ENCODE measurements around the gene CACNA2D3.
A peak's percentile ranks its signal among the peaks of the same experiment; 100 is the strongest.
"Not testable (repeated sequence)": the region's sequence is repeated elsewhere in the genome, so short reads cannot be mapped to it uniquely, and the experiment has no call there.

The CACNA2D3 gene

DNA sequence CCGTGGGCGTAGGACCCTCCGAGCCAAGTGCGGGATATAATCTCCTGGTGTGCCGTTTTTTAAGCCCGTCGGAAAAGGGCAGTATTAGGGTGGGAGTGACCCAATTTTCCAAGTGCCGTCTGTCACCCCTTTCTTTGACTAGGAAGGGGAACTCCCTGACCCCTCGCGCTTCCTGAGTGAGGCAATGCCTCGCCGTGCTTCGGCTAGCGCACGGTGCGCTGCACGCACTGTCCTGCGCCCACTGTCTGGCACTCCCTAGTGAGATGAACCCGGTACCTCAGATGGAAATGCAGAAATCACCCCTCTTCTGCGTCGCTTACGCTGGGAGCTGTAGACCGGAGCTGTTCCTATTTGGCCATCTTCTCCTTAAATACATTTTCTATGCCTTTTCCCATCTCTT is 342.2 kb downstream of the CACNA2D3 start:
- DNase-seq (ENCODE audit: low read depth in 2 of 2) = not testable (repeated sequence)

DNA sequence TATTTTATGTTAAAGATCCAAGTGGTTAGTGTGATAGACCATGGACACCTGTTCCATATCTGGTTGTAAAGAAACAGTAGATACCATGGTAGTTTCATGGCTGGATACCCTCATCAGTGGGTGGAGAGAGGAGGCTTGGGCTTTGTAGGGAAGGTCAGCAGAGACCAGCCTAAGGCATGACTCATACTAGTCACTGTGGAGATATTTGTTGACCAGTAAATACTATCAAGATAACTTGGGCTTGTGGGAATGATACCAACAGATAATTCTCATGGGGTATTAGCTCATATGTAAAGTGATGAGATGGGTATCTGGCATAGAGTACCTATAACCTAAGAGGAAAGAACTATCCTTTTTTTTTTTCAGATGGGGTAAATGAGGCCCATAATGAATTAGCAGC is 354.5 kb downstream of the CACNA2D3 start:
- DNase-seq (ENCODE audit: low read depth in 2 of 2) = no peak

DNA sequence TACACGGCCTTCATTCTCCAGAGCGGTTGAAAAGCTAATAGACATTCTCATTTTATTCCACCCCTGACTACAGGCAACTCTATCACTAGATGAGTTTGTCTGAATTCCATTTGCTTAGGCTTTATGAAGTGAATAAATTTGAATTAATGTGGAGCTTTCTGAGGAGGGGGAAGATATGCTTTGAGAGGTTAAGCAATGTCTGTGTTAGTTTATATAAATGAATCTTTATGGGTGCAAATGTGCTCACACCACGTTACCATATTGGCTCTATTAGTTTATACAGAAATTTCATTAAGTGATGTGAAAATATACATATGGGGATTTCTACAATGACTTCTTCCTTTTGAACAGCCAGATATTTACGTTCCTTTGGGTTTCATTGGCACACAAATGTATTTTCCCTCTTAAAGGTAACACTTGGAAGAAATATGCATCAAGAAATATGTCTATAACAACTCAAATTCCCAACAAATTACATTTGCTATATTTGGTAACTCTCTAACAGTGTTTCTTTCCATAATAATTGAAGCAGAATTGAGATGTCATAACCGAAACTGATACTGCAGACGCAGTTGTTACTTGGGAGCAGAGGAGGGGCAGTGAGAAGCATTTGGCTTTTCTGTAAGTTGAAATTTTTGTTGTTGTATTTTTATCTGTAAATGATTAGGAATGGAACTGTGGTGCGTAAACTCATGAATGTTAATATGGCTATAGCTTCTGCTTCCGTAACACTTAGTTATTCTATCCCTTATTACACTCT is 359.4 kb downstream of the CACNA2D3 start:
- DNase-seq (ENCODE audit: low read depth in 2 of 2) = no peak

DNA sequence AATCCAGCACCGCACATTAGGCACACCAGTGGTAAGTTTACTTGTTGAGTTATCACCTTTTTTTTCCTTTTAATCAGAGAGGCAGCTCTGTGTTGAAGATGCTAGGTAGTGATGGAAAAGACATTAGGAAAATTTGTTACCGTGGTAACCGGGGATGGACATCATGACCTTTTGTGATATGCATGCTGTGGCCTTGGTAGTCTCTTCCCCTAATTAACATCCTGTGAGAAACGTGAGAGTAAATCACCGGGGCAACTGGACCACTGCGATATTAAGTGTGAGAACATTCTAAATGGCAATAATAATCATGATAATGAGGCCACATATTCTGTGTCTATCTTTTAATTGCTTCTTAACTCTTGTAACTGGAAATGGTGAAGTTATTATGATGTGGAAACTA is 362.0 kb downstream of the CACNA2D3 start:
- DNase-seq (ENCODE audit: low read depth in 2 of 2) = no peak

DNA sequence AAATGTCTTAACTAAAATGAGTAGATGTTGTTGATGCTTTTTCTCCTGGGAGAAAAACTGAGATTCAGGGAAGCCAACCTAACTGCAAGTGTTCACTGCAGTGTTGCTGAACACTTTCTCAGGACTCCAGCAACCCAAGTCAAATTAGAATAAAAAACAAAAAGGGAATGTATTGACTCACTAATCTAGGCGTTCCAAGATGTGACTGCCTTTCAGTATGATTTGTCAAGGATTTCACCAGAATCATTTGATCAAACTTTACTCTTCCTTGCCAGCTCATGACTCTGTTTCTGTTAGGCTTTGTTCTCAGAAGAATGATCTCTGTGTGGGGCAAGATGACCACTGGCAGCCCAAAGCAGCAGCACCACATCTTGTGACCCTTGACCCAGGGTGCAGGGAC is 364.0 kb downstream of the CACNA2D3 start:
- DNase-seq (ENCODE audit: low read depth in 2 of 2) = no peak

DNA sequence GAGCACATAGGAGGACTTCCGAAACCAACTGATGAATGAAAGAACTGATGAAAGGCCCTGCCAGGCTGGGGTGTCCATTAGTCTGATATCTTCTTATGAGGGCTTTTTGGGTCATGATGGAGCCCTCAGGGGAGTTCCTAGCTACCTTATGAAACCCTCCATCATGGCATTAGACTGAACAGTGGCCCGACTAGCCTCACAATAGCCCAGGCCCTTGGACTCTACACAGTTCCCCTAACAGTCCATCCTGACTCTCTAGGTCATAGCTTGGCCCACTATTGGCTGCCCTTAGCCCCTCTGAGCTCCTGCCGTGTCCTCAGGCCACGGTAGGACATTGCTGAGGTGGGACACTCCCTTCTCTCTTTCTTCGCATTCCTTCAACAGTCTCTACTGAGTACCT is 365.9 kb downstream of the CACNA2D3 start:
- no peak for DNase-seq (ENCODE audit: low read depth in 2 of 2)

DNA sequence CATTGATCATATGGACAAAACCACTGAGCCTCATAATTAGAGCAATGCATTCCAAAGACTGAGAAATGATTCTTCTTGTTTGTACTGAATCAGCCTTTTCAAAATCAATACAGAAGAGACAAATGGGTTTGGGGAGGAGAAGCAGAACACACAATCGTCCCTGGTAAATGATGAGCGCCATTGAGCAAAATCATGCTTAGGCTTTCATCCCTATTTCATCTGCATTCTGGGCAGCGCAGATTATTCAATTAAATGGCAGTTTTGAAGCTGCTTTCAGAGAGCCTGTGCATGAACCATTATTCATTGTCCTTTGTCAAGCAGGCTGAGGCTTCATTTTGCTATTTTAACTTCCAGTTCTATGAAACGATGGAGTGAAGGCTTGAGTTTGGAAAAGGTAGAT is 371.9 kb downstream of the CACNA2D3 start:
- DNase-seq (ENCODE audit: low read depth in 2 of 2) = no peak

DNA sequence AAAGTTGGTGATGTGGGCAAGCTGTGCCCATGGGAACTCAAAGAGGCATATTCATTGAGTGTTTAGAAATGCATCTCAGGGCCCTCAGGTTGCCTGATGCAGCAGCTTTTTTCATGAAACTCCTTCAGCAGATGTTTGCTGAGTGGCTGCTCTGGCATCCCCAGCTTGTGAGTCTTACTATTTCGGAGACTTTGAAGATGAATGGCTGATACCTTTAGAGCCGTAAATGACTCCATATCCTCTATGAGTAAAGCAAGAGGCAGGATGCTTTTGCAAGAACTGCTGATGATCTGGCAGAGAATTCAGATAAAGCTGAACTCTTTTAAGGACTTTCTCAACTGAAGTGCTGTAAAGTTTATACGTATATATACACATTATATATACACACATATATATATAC is 384.3 kb downstream of the CACNA2D3 start:
- DNase-seq (ENCODE audit: low read depth in 2 of 2) = no peak

DNA sequence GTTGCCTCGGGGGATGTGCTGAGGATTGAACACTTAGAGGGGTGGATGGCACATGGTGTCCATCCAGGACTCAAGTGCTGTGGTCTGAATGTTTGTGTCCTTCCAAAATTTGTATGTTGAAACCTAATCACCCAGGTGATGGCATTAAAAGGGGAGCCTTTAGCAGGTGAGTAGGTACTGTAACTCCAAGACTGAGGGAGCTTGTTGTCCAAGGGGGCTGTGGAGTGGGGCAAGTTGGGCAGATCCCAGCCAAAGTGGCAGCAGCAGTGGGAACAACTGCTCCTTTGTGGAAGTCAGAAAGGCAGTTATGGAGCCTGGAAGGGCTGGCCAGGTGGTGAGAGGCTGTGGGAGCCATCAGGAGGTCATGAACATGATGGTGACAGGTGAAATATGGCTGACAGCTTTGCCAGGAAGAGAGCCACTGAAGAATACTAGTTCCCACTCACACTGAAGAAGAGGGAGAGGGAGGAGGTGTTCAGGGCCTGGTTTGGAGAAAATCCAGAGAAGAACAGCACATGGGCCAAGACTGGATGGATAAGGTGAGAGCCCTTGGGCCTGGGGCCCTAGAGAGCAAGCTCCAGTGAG is 385.6 kb downstream of the CACNA2D3 start:
- DNase-seq (ENCODE audit: low read depth in 2 of 2) = no peak

DNA sequence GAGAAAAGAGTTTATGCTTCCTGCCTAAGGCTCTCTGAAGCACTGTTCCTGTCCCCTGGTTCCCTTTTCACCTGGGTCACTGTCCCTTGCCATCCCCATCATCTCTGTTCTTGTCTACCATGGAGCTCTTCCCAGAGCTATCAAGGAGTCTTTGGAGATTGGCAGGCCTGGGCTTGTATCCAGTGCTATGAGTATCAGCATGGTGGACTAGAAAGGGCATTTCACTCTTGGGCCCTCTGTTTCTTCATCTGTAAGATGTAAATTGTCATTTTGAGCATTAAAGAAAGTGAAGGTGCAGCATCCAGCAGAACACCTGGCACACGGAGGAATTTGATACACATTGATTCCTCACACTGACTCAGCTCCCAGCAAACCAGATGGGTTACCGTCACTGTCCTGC is 388.2 kb downstream of the CACNA2D3 start:
- no peak for DNase-seq (ENCODE audit: low read depth in 2 of 2)

DNA sequence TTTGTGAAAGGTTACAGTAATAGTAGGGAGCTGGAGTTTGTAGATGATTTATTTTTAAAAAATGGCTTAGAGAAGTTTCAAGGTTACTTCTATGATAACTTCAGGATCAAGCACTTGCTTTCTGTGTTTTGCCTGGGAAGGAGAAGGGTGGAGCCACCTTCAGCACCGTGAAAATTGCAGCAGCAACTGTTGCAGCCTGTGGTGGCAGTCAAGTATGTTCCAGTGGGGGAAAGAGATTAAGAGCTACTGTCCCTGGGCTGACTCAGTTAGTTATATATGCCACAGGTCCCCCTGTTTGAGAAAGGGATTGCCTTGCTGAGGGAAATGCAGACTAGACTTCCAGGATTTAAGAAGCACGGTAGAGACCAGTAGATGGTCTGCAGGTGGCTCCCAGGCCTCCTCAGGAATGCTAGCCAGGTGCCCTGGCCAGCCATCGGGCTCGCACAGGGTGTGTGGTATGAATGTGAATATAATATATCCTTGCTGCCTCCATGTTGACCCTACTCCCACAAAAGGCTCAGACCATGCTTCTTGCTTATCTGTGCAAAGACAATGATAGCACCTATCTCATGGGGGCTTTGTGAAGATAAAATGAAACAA is 389.5 kb downstream of the CACNA2D3 start:
- DNase-seq (ENCODE audit: low read depth in 2 of 2) = no peak

DNA sequence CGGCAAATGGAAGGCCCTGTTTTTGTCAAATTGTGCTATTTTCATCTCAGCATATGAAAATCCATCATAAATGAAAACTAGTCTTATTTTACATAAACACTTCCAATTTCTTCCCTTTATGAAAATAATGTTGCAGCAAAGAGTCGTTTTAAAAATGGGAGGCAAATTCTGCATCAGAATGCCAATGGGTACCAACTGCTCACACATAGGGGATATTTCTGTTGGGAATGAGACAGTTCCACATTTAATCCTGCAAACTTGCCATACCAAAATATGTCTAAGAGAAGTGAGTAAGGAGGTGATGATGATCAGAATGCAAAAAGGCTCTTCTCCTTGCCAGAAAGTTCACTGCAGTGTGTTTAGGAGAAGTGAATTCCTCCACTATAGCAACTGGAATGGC is 391.7 kb downstream of the CACNA2D3 start:
- no peak for DNase-seq (ENCODE audit: low read depth in 2 of 2)

DNA sequence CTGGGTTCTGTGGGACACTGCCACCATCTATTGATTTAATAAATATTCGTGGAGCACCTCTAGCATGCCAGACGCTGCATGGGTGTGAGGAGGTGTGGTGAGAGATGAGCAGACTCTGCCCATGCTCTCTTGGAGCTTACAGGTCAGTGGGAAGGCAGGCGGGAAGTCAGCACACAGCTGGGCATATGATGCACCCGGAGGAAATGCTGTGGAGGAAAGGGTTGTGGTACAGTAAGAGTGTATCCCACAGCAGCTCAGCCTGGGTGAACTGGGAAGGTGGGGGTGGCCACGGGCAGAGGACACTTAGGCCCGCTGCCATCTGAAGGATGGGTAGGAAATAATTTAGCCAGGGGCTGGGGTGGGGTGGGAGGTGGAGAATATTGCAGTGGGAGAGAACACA is 392.1 kb downstream of the CACNA2D3 start:
- no peak for DNase-seq (ENCODE audit: low read depth in 2 of 2)

DNA sequence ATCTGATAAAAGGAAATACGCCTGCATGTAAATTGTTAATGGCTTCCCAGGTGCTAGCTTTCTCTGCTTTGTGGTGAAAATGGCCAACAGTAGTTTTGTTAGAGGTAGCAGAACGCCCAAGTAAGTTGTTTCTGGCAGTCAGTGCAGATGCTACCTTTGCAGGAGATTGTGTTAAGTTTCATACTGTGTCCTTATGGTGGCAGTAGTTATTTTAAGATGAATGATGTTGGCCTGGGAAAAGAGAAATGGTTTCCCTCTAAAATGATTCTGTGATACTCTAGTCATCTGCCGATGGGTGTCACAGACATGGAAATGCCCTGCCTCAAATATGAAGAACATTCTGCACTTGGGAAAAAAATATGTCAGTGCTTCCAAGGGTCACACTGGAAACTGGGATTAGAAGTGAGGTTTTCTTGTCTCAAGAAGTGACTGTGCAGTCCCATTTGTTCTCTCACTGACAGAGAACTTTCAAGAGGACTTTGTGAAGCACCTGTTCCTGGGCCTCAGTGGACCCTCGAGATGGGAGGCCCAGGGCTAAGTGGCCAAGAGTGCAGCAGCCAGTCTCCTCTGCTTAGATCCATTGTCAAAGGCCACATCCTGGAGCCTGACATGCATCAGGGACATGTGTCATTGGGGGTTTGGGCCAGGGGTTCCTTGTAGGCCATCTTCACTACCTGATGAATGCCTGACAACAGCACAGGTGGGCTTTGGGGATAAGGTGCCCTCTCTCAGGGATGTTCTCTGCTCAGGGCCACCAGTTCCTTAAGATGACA is 393.3 kb downstream of the CACNA2D3 start:
- no peak for DNase-seq (ENCODE audit: low read depth in 2 of 2)

DNA sequence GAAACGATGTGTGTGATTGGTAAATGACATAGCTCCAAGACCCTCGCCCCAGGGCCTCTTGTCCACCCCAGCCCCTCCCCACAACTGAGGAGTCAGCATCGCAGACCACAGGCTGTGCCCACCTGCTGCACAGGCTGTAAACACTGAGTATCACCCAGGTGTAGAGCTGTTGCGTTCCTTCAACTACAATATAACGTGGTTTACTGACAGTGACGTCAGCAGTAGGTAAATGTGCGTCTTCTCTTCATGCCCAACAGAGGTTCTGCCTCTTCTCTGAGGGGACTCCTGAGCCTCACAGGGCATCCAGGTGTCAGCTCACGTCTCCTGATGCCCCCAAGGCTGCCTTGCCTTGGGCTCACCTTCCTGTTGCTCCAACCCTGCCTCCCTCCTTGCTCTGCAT is 395.1 kb downstream of the CACNA2D3 start:
- no peak for DNase-seq (ENCODE audit: low read depth in 2 of 2)

DNA sequence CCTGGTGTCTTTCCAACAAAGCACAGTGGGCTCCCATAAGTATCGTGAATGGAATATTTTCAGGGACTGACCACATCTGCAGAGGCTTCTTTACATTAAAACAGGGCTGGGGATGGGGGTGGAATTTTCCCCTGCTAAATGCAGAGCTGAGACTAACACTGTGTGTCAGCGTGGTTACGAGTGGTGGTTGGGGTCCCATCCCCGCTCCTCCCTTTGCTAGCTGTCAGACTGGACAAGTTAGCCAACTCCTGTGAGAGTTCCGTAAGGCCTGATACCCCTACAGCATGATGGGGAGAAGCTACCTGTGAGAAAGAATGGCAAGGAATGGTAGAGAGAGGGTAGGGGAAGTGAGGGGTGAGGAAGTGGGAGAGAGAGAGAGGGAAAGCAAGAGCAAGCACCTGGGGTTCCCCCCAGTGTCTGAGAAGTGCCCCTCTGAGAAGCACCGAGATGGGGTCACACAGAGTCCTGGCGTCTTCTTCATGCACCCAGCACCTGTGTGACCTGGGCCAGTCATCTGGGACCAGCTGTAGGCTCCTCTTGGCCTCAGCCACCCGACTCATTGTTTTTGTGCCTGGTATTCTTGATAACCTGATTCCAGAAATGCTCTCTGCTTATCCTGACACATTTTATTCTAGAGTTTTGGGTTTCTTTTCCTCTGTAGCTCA is 395.8 kb downstream of the CACNA2D3 start:
- DNase-seq (ENCODE audit: low read depth in 2 of 2) = no peak

DNA sequence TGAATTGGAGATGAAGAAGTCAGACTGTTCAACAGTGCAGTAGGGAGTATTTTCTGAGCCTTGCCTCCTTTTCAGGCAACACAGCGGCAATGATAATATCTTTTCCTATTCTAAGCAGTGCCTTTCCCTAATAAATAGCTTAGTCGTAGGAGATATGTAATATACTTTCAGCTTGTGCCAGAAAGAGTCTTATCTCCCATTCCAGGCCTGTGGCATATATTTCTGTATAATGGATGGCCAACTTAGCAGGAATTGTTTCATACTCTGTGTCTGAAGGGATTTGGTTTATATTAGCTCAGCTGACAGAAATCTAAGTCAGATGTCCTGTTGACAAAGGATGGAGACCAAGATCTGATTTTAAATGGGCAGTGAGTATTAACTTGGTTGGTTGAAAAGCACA is 397.1 kb downstream of the CACNA2D3 start:
- DNase-seq (ENCODE audit: low read depth in 2 of 2) = no peak

DNA sequence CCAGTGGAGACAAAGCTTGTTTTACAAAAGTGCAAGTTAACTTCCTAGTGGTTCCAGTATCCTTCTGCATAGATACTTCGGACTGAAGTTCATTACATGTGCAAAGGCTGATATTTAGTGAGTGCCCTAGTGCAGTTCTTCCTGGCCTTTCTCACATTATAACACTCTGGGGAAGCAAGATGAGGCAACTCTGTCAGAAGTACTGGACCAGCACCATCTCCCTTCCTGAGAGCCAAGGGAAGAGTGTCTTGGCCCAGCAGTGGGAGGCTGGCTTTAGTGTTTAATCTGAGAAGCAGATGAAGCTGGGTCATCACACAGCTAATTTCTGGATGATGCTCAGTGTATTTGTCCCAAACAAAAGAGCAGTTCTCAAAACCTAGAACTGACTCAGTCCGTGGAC is 397.7 kb downstream of the CACNA2D3 start:
- DNase-seq (ENCODE audit: low read depth in 2 of 2) = no peak

DNA sequence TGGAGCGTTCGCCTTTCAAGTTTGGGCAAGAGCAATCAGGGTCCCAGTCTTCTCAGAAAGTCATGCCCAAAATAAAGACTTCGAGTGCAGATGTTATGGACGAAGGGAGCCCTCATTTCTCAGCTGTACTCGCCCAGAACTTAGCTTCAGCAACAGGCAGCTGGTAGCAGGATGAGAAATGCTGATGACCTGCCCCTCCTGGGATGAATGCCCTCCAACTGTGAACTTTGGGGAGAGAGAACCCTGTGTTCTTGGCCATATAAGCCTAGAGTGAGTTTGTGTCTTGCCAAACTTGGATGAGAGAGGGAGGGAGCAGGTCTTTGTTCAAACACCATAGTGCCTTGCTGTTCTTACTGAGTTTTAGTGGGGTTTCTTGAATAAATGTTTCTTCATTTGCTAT is 405.2 kb downstream of the CACNA2D3 start:
- no peak for DNase-seq (ENCODE audit: low read depth in 2 of 2)

DNA sequence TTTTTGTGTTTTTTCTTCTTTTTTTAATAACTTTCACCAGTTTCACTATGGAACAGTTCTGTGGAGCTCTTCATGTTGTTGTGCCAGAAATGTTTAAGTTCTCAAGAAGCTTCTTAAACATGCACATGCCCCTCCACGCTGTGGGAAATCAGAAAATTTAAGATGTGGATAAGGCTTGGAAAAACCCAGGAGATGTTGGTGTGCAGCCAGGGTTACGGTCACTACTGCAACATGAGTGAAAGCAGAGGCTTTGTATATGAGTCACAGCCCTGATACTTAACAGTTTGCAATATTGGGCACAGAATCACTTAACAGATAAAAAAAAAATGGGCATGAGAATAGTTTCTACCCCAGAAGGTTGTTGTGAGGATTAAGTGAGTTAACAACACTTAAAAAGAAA is 405.6 kb downstream of the CACNA2D3 start:
- peak; percentile 6 to 11 for DNase-seq (ENCODE audit: low read depth in 2 of 2)

DNA sequence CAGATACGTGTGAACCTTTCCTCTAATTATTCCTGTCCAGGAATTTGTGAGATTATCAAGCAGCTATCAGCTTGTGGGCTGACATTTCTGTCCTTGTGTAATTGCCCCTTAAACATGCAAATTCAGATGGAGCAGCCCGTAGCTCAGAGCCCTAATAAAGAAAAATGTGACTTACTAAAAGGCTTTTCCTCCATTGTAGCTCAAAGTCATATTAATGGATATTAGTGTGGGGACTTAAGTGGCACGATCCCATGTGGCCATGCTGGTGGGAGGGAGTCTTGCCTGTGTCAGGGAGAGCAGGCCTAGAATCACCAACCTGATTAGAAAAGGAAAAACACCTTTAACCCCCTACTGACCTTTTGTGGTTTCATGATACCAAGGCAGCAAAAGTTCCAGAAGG is 406.3 kb downstream of the CACNA2D3 start:
- no peak for DNase-seq (ENCODE audit: low read depth in 2 of 2)

DNA sequence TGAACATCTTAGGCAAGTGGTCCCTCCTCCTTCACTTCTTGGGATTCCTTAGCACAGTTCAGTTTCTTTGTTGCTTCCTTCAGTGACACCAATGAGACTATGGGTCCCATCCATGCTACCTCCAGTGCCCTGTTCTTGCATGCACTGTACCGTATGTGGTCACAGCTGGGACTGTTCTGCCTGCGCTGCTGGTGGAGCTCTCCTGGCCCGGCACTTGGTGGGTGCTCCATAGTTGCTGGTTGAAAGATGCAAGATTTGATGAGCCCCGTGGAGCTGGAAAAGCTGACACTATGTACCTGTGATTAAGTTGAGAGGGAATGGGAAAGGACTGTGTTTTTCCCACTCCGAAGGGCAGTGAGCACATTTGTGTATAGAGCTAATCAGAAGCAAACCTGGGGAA is 407.7 kb downstream of the CACNA2D3 start:
- no peak for DNase-seq (ENCODE audit: low read depth in 2 of 2)

Data from fibroblast of skin of left quadriceps (primary cell).